ACC112 (cell line): Measurements from ENCODE around the gene SEM1.

Experiments used
- H2AFZ ChIP-seq: fragments of 200-600 bp; sonication (generic); one replicate; pipeline ENCODE4 v1.6.0; 2017; ENCODE audit warnings: antibody characterized with exemption, low read length; ENCODE audit not compliant: unreplicated experiment
- H3K27ac ChIP-seq: fragments of 200-600 bp; sonication (generic); 2 replicates; pipeline ENCODE4 v1.5.1; 2014; ENCODE audit warnings: low read depth, mild to moderate bottlenecking, antibody characterized with exemption, low read length, moderate library complexity
- H3K27me3 ChIP-seq: fragments of 200-600 bp; sonication (generic); 2 replicates; pipeline ENCODE4 v1.6.1; 2014; ENCODE audit warnings: mild to moderate bottlenecking, antibody characterized with exemption, low read length, moderate library complexity, mixed read lengths; ENCODE audit not compliant: insufficient read depth
- H3K36me3 ChIP-seq: fragments of 200-600 bp; sonication (generic); 2 replicates; pipeline ENCODE4 v1.6.1; 2016; ENCODE audit warnings: mild to moderate bottlenecking, antibody characterized with exemption, low read length, moderate library complexity, mixed read lengths; ENCODE audit not compliant: insufficient read depth
- H3K4me1 ChIP-seq: fragments of 200-600 bp; sonication (generic); one replicate; pipeline ENCODE4 v1.6.1; 2016; ENCODE audit warnings: low read length, mixed read lengths; ENCODE audit not compliant: insufficient read depth, unreplicated experiment, control insufficient read depth
- H3K4me3 ChIP-seq: fragments of 200-600 bp; sonication (generic); 2 replicates; pipeline ENCODE4 v1.5.1; 2014; ENCODE audit warnings: mild to moderate bottlenecking, low read depth, low read length
- H3K79me2 ChIP-seq: fragments of 200-600 bp; sonication (generic); one replicate; pipeline ENCODE4 v1.6.0; 2016; ENCODE audit warnings: low read length; ENCODE audit not compliant: control insufficient read depth, unreplicated experiment, insufficient read depth

Gene SEM1

DNA sequence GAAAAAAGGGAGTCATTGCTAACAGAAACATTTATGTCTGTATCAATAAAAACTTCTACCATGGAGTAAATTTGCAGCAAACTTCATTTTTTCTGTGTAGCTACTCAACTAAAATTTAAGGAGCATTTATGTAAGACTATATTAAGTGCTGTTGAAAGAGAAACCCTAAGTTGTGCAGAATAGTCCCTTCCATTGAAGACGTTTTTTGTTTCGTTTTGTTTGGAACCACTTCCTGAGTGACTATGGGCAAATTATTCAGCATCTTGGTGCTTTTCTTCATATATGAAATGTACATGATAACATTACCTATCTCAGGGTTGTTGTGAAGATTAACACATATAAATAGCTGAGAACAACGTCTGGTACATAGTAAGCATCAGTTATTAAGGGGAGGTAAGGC lies 24.3 kb downstream of the SEM1 start:
- Histone ChIP-seq H3K79me2 (peaks cover 21% of the 10 kb centered on the region), H3K4me3 (no peak overlapping the region), H2AFZ (no peak overlapping the region), H3K4me1 (no peaks in the 10 kb centered on the region), H3K27me3 (no peaks in the 10 kb centered on the region), H3K36me3 (peaks cover 24% of the 10 kb centered on the region), H3K27ac (no peak overlapping the region)

DNA sequence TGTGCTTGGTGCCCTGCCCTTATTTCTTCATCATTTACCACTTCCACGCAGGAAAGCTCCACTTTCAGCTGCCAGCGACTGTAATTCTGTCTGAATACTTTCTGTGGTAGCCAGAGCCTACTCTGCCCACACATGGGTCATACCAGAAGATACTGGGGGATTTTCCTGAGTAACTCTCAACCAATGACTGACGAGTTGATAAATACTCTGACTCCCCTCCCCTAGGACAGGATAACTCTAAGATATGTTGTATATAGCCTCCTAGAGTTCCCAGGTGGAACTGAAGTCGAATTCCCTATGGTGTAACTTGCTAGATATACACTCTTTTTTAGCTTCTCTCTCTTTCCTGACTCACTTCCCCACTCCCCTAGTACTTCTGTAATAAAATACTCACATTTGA lies 29.8 kb downstream of the SEM1 start:
- no peak overlapping the region for H3K27ac ChIP-seq
- H3K79me2 ChIP-seq: peaks cover 2% of the 10 kb centered on the region
- no peak overlapping the region for H3K4me3 ChIP-seq
- H3K27me3 ChIP-seq: no peaks in the 10 kb centered on the region
- no peak overlapping the region for H2AFZ ChIP-seq
- peaks cover 2% of the 10 kb centered on the region; the same call in 1 of the 2 replicates for H3K36me3 ChIP-seq
- H3K4me1 ChIP-seq: peaks cover 5% of the 10 kb centered on the region

DNA sequence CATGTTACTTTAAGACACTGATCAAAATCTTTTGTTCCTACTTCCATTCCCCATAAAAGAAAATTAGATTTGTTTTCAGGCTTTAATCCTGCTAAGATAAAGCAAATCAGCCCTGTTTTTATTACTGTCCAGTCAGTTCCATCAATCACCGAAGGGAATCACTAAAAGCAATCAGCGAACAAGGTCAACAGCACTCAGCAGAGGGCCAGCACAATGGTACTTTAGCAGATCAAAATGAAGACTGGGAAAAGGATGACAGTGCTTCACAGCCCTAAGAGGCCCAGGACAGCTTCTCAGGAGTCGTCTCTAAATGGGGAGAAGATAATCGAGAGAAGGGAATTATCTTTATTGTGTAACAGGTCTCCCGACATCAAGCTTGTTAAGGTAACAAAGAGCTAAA lies 32.7 kb downstream of the SEM1 start:
- Histone ChIP-seq H3K79me2 (no peaks in the 10 kb centered on the region), H3K4me3 (no peak overlapping the region), H3K27me3 (no peaks in the 10 kb centered on the region), H2AFZ (no peak overlapping the region), H3K36me3 (0 out of 2 replicates have a peak, but pooled peaks cover 2% of the 10 kb centered on the region), H3K27ac (no peak overlapping the region), H3K4me1 (peaks cover 8% of the 10 kb centered on the region)

DNA sequence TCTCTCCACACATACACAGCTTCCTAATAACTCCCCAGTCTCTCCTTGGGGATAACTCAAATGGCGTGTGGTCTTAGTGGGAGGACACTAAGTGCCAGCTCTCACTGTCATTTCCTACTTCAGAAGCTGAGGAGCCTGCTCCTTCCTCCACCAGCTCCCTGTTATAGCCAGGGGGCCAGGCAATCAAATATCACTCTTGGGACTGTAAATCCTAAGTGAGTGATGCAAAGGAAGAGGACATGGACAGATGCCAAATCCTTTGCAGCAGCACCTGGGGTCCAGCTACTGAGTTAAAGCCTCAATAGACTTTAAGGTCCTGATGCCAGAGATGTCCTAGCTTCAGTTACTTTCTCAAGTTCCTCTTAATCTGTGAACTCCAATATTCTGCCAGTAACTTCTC lies 34.1 kb downstream of the SEM1 start:
- Histone ChIP-seq H3K79me2 (no peaks in the 10 kb centered on the region), H2AFZ (no peak overlapping the region), H3K4me3 (no peak overlapping the region), H3K27me3 (no peaks in the 10 kb centered on the region), H3K27ac (no peak overlapping the region), H3K36me3 (0 out of 2 replicates have a peak, but pooled peaks cover 3% of the 10 kb centered on the region), H3K4me1 (peaks cover 8% of the 10 kb centered on the region)

DNA sequence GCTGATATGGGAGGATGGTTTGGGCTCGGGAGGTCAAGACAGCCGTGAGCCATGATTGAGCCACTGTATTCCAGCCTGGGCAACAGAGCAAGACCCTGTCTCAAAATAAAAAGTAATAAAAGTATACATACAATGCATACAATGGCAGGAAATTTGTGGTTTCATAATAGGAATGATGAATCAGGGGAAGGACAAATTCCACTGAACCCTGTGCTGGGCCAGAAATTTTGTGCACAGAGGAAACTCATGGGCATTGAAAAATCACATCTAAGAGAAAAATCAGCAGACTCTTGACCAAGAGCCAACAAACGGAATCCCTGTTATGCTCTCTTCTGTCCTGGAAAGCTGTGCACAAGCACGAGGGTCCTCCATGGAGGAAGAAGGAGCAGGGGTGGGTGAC lies 35.1 kb downstream of the SEM1 start:
- H3K27ac ChIP-seq: no peak overlapping the region
- H3K4me1 ChIP-seq: peaks cover 8% of the 10 kb centered on the region
- no peaks in the 10 kb centered on the region for H3K27me3 ChIP-seq
- H3K4me3 ChIP-seq: no peak overlapping the region
- no peaks in the 10 kb centered on the region for H3K79me2 ChIP-seq
- no peak overlapping the region for H2AFZ ChIP-seq
- 0 out of 2 replicates have a peak, but pooled peaks cover 3% of the 10 kb centered on the region for H3K36me3 ChIP-seq

DNA sequence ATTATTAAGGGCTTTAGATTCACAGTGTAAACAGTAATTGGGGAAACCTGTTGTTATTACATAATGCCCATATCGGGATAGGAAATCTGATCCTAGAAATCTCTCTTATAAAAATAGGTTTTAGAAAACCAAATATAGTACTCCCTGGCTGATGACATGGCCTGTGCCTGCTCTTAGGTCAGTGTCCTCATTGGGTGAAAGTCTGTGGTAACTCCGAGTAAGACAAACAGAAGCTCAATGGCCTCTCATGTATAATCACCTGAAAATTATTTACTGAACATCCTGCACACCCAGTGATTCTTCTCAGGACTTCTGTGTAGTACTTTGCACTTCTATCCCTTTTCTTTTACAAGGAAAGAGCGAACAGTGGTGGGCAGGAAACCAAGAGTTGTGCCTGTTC lies 37.8 kb downstream of the SEM1 start:
- no peaks in the 10 kb centered on the region for H3K79me2 ChIP-seq
- H3K27ac ChIP-seq: no peak overlapping the region
- H2AFZ ChIP-seq: no peak overlapping the region
- no peaks in the 10 kb centered on the region for H3K27me3 ChIP-seq
- peaks cover 8% of the 10 kb centered on the region for H3K4me1 ChIP-seq
- H3K36me3 ChIP-seq: 0 out of 2 replicates have a peak, but pooled peaks cover 3% of the 10 kb centered on the region
- no peak overlapping the region for H3K4me3 ChIP-seq

DNA sequence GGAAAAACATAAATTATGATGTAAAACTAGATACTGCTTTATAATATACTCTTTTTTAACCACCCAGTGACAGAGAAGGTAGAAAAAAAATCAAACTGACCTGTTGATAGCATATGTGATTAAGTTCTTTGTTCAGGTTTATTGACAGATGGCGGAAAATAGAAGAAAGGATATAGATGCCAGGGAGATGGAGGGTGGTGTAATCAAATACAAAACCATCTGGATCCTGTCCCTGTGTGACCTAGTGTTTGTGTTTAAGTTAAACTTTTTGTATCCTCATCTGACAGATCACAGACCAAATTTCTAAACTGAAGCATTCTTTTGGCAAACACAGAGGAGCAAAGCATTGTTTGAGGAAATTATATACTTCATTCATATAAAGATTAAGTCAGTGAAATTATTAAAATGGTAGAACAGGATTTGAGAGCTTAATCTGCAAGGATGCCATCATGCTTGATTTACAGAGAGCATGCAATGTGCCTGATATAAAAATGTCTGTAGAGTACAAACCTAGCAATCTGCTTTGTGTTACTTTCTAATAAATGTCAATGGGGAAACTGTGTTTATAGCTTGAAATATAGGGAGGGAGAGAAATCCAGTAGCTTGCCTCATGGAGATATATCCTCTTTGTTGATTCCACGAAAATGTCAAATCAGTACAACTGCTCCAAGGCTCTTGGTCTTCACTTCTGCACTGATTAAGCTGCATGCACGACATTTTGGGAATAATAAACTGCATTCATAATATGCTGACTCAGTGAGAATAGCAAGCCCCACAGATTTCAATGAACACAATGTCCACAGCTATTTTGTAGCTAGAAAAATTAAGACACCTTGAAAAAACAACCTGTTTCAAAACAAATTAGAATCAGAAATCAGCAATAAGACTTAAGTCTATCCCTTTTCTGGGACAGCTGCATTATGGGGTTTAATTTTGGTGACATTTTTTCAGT lies 39.0 kb downstream of the SEM1 start:
- H3K4me3 ChIP-seq: no peak overlapping the region
- peaks cover 6% of the 10 kb centered on the region for H3K4me1 ChIP-seq

DNA sequence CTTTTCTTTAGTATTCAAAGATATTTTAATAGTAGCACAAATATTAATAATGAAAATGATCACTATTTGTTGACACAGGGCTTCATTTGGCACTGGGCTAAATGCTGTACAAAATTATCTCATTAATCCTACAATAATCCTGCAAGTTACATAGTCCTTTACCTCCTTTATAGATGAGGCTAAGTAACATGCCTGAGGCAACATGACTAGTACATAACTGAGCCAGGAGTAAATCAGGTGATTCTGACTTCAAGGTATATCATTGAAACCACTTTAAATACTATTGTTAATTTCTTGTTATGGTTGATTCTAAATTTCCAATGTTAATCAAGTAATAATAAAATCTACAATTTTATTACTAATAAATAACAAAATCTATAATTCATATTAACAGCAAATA lies 39.8 kb downstream of the SEM1 start:
- Histone ChIP-seq H3K4me3 (no peak overlapping the region), H3K36me3 (0 out of 2 replicates have a peak, but pooled peaks cover 3% of the 10 kb centered on the region), H3K4me1 (peaks cover 2% of the 10 kb centered on the region), H3K27me3 (no peaks in the 10 kb centered on the region), H3K79me2 (no peaks in the 10 kb centered on the region), H2AFZ (no peak overlapping the region), H3K27ac (no peak overlapping the region)

More for the DNA sequence above, 39.0 kb downstream of the SEM1 start:
- no peaks in the 10 kb centered on the region for H3K27me3 ChIP-seq
- no peak overlapping the region for H2AFZ ChIP-seq
- H3K36me3 ChIP-seq: 0 out of 2 replicates have a peak, but pooled peaks cover 3% of the 10 kb centered on the region
- no peak overlapping the region for H3K27ac ChIP-seq
- no peaks in the 10 kb centered on the region for H3K79me2 ChIP-seq

DNA sequence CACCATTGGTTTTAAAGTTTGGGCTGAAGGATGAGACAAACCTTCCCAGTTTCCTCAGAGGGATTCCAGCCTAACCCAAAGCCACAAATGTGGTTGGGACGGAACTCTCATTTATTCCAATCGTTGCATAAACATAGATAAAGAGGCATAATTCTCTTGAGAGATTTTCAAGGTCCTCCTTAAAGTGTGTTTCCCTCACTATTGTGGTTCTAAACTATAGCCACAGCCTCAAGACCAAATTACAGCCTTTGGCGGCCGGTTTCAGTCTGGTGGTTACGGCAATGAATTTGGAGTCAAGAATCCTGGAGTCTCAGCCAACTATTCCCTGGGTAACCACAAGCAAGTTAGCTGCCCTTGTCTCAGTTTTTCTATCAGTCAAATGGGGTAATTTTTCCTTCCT lies 42.6 kb downstream of the SEM1 start:
- H3K36me3 ChIP-seq: 0 out of 2 replicates have a peak, but pooled peaks cover 1% of the 10 kb centered on the region
- no peaks in the 10 kb centered on the region for H3K79me2 ChIP-seq
- no peak overlapping the region for H2AFZ ChIP-seq
- H3K4me1 ChIP-seq: no peaks in the 10 kb centered on the region
- no peak overlapping the region for H3K4me3 ChIP-seq
- no peak overlapping the region for H3K27ac ChIP-seq
- no peaks in the 10 kb centered on the region for H3K27me3 ChIP-seq

DNA sequence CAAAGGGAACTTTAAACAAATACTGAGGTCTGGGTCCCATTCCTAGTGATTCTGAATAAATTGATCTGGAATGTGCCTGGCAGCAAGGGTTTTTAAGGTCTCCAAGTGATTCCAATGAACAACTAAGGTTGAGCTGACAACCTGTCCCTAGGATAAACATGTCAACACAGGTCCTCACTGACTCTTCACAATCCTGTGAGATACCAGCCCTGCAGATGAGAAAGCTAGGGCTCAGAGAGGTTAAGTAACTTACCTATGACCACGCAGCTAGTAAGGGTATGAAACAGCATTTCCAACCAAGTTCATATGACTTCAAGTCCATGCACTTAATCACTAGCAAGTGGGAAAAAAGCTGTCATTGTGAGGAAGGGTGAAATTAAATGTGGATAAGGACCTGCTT lies 44.0 kb downstream of the SEM1 start:
- Histone ChIP-seq H3K27me3 (no peaks in the 10 kb centered on the region), H3K36me3 (no peaks in the 10 kb centered on the region), H2AFZ (no peak overlapping the region), H3K79me2 (no peaks in the 10 kb centered on the region), H3K27ac (no peak overlapping the region), H3K4me1 (no peaks in the 10 kb centered on the region), H3K4me3 (no peak overlapping the region)

DNA sequence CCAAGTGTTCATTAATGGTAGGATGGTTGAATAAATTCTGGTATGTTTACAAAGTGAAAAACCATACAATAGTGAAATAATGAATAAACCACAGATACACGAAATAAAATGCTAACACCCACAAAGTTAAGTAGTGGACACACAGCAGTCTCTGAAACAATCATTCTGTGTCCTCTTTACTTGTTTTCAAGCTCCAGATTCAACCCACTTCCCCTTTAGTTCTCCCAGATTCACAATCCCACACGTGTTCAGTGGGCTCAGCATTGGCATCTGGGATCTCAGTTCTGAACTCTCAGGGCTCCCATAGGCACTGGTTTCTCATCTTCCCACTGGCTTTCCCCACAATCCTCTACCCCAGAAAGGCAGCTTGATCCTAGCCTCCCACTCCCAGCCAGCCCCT lies 44.9 kb downstream of the SEM1 start:
- Histone ChIP-seq H2AFZ (no peak overlapping the region), H3K27me3 (no peaks in the 10 kb centered on the region), H3K36me3 (no peaks in the 10 kb centered on the region), H3K27ac (no peak overlapping the region), H3K4me1 (no peaks in the 10 kb centered on the region), H3K79me2 (no peaks in the 10 kb centered on the region), H3K4me3 (no peak overlapping the region)
